ENCODE data around the gene CCDC83.

DNA sequence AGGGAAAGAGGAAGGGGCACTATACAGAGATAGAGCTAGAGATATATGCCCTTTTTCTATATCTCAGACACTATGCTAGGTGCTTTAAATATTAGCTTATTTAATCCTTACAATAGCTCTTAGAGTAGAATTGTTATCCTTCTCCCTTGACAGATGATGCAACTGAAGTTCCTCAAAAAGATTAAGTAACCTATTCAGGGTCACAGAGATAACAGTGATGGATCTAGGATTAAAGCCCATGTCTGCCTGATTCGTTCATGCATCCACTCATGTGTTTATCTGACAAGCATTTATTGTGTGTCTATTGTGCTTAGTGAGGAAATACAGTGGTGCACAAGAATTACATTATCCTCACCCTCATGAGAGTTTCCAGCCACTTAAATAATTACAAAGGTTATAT is 8.7 kb downstream of the CCDC83 start:
- TF ChIP-seq CTCF (IDR thresholded peaks at IDR 0.05) (no peak), POLR2A (IDR thresholded peaks at IDR 0.05) (no peak)

All from lower leg skin (tissue), 3 donors.